Activated T-cell treated with anti-CD3 and anti-CD28 coated beads for 4 hours (primary cell): ENCODE data around the gene TBC1D23.
A peak's percentile ranks its signal among the peaks of the same experiment; 100 is the strongest.
"Not testable (repeated sequence)": the region's sequence is repeated elsewhere in the genome, so short reads cannot be mapped to it uniquely, and the experiment has no call there.

Experiments
- DNase-seq: peaks from one replicate; pipeline ENCODE4 v3.0.0-alpha.2; 2020

The TBC1D23 gene

DNA sequence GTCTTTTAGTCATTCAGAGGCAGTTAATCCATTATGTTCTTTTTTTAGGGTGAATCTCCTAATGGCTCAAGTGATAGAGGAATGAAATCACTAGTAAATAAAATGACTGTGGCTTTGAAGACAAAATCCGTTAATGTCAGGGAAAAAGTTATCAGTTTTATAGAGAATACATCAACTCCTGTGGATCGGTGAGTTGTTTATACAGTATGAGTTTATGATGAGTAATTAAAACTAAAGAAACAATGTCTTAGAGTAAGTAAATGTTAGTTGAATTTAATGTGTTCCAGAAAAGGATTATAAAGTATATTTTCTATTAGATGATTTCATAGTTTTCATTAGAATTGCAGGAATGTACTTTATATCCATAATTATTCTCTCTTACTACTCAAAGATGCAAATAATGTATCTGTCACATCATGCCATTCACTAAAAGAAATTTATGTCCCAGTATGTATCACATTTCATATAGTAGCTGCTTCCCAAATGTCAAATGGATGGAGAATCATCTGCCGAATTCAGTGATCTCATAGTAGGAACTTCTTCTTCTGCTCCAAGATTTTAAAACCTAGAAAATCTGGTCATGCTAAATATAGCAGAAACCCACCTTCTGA, 49.7 kb downstream of the TBC1D23 start:
- no peak for DNase-seq

DNA sequence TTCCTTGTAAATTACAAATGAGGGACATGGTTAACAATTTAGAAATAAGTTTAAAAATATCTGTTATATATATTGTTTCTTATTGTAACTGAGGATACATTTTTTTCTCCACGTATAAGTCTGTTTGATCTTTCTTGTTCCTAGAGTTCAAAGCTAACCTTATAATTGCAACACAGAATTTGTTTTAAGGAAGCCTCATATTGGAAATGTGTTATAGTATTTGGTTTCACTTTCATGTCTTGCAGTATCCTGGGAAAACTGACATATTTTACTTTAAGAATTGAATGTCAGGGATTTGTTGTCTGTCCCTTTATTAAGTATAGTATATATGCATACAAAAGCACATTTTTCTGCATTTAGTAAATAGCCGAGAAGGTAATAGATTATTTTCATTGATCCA, 50.2 kb downstream of the TBC1D23 start:
- DNase-seq = no peak

DNA sequence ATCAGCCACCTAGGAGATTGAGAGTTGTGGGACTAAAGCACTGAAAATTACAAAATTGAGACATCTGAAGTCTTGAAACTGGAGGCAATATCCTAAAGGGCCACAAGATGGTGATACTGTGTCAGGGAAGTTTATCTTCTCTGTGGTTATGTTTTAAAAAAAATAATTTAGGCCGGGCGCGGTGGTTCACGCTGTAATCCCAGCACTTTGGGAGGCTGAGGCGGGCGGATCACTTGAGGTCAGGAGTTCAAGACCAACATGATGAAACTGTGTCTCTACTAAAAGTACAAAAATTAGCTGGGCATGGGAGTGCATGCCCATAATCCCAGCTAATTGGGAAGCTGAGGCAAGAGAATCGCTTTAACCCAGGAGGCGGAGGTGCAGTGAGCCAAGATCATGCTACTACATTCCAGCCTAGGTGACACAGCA, 55.9 kb downstream of the TBC1D23 start:
- peak; percentile 13 for DNase-seq

DNA sequence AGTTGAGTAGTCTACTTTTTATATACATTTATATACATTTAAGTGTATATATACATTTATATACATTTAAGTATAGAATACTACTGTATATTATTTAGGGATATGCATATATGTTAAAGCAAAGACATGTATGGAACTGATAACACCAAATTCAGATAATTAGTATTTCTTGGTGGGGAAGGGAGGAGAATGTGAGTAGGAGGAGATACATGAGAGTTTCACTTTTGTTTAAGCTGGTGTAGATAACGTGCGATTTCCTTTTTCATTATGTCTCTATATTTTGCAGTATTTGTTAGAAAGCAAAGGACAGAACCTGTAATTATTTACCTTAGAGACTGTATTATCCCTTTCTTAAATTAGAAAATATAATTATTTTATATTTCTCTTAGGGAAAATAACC, 57.1 kb downstream of the TBC1D23 start:
- DNase-seq = no peak

DNA sequence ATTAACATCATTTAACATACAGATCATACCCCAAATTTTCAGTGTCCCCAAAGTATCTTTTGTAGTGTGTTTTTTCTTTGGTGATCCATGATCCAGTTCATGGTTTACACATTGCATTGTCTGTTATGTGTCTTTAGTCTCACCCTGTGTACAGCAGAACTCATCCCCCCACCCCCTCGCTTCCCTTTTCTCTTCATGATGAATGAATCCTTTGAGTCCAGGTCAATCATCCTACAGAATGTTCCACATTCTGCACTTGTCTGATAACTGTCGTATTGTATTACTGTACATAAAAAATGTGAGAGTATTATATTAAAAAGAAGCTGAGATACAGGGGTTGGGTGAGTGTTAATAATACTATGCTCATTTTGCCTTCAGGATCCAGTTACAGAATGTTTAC, 59.2 kb downstream of the TBC1D23 start:
- no peak for DNase-seq

DNA sequence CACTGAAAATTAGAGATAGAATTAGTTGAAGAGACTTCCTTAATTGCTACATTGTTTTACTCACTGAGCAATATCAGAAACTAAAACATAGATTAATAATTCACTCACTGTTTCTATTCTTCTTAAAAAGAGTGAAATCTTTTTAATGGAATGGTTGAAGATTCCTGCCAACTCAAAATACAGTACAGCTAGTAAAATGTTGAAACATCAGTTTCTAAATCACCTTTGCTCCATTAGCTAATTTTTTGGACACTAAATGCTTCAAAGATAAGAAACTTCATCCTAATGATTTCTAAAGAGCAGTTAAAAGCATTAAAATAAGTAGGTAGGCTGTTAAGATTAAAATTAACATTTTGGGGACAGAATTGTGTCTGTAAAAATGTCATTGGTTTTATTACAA, 63.3 kb downstream of the TBC1D23 start:
- no peak for DNase-seq

DNA sequence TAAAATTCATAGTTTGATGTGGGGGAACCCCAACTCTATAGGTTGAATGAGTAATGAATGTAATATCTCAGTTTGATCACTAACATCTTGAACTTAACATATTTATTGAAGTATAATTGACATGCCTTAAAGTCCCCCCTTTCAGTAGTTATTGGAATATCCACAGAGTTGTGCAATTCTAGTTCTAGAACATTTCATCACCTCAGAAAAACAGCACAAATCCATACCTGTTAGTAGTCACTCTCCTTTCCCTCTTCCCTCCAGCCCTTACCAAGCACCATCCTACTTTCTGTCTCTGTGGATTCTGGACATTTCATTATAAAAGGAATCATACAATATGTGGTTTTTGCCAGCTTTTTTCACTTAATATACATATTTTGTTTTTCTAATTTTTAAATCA, 65.0 kb downstream of the TBC1D23 start:
- DNase-seq = no peak

DNA sequence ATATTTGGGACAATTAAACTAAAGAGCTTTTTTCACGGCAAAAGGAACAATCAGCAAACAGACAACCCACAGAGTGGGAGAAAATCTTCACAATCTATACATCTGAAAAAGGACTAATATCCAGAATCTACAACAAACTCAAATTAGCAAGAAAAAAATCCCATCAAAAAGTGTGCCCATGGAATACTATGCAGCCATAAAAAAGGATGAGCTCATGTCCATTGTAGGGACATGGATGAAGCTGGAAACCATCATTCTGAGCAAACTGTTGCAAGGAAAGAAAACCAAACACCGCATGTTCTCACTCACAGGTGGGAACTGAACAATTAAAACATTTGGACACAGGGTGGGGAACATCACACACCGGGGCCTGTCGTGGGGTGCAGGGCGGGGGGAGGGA, 66.6 kb downstream of the TBC1D23 start:
- DNase-seq = not testable (repeated sequence)

DNA sequence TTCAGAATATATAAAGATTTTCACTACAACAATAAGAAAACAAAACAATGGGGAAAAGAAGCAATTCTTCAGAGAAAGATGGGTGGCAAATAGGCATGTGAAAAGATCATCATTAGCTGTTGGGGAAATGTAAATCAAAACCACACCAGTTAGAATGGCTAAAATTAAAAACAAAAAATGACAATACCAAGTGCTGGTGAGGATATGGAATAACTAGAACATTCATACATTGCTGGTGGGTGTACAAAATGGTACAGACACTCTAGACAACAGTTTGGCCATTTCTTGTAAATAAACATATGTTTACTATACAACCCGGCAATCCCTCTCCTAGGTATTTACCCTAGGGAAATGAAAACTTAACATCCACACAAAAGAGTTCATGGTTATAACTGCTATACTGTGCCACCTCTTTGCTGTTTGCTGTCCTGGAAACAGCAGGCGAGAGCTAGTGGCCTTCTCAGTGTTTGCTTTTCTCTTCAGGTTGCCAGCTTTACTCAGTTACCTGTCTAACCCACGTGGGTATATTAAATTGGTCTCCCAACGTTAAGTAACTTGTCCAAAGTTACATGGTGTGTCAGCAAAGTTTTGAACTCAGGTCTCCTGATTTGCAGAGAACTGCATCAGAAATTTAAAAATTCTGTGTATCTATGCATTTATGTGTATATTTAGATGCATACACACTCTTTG, 69.2 kb downstream of the TBC1D23 start:
- DNase-seq = no peak

DNA sequence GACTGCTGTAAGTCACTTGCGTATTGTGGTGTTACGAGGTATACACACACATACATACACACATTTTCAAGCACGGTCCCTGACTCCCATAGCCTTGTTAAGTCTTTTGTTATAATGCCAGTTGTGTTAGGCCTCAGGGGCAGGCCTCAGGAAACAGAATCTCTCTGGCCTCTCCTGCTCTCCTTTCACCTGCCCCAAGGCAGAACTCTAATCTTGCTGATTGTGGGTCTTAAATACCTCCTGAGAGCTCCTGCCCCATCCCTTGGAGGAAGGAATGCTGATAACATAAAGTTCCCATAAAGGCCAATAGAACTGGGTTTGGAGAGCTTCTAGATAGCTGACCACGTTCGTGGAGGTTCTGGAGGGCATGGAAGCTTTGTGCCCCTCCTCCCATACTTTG, 69.9 kb downstream of the TBC1D23 start:
- DNase-seq = no peak

DNA sequence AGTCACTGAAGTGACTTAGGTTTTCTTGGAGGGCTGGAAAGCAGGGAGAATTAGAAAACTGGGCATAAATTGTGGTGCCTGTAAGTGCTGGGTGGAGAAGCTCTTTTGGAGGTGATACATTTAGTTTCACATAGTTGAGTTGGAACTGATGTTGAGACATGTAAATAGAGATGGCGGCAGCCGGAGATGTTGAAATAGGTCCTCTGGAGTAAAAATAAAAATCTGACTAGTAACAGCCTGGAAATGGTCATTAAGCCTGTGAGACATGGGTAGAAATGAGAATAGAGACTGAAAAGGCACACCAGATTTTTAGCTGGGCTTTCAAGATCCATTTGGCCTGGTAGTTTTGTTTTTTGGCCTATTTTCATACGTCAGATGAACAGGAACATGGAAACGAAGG, 70.9 kb downstream of the TBC1D23 start:
- DNase-seq = no peak

DNA sequence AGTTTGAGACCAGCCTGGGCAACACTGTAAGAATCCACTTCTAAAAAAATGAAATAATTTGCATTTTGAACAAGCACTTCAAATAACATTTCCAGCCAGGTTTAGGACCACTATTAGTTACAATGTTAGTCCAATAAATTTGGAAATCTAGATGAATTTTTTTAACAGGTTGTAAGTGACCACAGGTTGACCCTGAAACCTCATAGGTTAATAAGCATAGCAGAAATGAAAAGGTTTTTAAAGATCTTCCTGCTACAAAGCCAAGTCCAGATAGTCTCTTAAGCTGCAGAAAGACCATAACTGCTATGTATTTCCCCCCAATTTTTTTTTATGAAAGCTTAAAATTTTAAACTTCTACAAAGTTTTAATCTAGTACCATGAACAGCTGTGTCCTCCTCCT, 72.3 kb downstream of the TBC1D23 start:
- no peak for DNase-seq

DNA sequence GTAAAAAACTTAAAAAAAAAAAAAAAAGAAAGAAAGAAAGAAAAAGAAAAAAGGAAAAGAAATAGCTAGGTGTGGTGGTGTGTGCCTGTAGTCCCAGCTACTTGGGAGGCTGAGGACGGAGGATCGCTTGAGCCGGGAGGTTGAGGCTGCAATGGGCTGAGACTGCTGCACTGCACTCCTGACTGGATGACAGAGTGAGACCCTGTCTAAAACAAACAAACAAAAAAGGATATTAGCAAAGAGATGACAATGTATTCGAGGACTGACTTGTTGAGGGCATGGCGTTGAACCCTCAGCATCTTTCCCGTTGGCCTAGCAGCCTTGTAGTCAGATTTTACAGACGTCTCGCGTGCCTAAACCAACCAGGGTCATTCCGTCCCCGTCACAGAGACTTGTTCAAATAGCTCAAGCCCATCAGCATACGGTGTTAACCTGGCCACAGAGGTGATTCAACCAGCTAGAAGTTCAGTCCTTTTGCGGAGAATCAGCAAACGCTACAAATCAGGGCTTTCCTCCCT, 73.2 kb downstream of the TBC1D23 start:
- no peak for DNase-seq

DNA sequence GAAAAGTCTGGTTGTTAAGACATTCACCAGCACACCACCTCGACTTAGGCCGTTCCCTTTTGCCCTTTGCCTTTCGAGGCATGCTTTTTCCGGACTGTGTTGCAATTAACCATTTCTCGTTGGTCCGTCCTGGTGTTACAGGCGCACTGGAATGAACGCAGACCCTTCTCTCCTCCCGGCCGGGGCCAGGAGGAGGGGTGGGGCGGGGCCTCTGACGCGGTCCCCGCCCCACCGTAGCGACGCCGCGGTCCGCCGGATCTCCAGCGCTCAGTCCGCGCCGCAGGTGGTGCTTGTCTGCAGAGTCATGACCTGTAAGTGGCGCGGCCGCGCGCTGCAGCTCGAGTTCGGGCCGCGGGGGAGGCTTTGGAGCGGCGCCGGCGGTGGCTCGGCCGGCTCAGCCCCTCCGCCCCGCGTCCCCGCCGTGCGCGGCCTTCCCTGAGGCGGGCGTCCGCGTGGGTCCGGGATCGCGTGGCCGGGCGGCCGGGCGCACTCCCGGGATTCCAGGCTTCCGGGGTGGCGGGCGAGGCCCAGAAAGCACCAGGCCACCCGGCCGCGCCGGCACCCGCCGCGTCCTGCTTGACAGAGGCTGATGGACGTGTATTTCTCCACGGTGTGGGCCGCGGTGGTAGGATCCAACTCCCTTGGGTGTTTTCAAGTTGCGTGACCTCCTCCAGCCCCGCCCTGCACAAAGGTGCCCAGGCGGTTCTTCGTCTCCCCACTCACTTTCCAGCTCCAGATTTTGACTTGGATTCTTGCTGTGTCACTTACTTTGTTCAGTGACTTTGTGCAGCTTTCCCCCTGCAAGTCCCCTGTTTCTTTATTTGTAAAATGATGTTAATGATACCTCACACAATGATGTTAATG, 73.9 kb downstream of the TBC1D23 start, which contains the start of gene NIT2:
Gene NIT2 (plus strand): TSS at position 270 of the 864 bp plus-strand sequence. CDS start 35 bp downstream, at position 305.
- peak; percentile 67 for DNase-seq

DNA sequence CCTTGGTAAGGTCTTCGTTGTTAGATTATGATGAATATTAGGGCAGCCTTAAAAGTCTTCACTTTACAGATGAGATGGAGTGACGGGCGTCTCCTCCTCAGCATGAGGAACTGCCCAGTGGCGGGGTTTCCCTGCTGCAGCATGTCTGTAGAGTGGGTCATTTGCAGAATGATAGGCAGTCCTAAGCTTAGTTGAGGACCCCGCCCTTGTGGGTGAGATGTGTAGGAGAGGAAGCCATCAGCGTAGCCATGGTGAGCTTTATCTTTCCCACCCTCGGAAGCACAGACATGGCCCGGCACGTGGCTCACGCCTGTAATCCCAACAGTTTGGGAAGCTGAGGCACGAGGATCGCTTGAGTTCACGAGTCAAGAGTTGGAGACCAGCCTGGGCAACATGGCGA, 74.6 kb downstream of the TBC1D23 start:
- no peak for DNase-seq

DNA sequence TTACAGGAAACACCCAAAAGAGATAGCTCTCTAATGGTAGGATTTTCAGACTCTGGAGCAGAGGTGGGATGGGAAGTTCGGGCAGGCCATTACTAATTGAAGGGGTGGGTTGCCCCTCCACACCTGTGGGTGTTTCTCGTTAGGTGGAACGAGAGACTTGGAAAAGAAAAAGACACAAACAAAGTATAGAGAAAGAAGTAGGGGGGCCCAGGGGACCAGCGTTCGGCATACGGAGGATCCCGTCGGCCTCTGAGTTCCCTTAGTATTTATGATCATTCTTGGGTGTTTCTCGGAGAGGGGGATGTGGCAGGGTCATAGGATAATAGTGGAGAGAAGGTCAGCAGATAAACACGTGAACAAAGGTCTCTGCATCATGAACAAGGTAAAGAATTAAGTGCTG, 75.4 kb downstream of the TBC1D23 start:
- DNase-seq = not testable (repeated sequence)

DNA sequence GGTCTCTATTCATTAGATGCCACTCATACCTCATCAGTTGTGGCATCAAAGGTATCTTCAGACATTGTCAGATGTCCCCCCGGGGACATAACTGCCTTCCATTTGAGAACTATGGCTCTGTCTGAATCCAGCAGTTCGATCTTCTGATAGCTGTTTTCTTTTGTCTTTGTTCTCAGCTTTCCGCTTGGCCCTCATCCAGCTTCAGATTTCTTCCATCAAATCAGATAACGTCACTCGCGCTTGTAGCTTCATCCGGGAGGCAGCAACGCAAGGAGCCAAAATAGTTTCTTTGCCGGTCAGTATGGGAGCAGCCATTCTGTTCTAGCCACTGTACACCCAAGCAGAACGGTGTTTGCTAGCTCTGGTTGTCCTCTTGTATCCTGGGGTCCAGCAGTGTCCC, 78.1 kb downstream of the TBC1D23 start:
- DNase-seq = no peak

DNA sequence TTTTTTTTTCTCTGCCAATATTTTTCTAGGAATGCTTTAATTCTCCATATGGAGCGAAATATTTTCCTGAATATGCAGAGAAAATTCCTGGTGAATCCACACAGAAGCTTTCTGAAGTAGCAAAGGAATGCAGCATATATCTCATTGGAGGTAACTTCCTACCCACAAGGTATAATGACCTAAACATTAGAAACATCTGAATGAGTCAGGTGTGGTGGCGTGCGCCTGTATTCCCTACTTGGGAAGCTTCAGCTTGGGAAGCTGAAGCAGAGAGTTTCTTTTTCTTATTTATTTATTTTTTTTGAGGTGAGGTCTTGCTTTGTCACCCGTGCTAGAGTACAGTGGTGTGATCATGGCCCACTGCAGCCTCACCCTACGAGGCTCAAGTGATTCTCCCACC, 79.0 kb downstream of the TBC1D23 start:
- no peak for DNase-seq

DNA sequence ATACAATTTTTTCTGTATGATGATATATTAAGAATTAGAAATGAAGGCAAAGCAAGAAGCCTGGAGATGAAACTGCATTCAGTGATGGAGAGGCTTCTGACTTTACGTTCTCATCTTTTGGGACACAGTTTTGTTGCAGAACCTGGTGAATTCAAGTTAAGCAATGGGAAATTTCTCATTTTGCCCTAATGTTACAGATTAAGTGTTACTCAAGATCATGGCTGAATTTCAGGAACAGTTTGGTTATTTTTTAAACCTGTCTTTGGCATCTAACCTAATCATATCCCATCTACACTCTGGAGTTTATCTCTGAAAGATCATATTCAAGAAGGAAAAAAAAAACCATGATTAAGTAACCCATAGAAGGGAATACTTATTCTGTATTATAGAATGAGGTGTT, 79.7 kb downstream of the TBC1D23 start:
- DNase-seq = no peak

DNA sequence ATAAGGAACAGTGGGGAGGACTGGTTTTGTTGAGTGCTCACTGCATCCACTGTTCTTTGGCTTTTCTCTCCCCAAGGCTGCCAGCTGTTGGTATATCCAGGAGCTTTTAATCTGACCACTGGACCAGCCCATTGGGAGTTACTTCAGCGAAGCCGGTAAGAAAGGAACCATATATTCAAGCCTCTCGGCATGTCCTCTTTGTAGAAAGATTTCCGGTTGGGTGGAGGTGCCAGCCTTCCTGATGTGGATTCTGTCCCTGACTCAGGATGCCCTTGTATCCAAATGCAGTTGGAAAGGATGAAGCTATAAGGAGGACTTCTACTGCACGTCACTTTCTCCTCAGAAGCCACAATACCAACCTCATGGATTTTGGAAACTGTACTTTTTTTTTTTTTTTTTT, 87.9 kb downstream of the TBC1D23 start:
- DNase-seq = no peak

DNA sequence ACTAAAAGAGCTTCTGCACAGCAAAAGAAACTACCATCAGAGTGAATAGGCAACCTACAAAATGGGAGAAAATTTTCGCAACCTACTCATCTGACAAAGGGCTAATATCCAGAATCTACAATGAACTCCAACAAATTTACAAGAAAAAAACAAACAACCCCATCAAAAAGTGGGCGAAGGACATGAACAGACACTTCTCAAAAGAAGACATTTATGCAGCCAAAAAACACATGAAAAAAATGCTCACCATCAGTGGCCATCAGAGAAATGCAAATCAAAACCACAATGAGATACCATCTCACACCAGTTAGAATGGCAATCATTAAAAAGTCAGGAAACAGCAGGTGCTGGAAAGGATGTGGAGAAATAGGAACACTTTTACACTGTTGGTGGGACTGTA, 91.0 kb downstream of the TBC1D23 start:
- not testable (repeated sequence) for DNase-seq

DNA sequence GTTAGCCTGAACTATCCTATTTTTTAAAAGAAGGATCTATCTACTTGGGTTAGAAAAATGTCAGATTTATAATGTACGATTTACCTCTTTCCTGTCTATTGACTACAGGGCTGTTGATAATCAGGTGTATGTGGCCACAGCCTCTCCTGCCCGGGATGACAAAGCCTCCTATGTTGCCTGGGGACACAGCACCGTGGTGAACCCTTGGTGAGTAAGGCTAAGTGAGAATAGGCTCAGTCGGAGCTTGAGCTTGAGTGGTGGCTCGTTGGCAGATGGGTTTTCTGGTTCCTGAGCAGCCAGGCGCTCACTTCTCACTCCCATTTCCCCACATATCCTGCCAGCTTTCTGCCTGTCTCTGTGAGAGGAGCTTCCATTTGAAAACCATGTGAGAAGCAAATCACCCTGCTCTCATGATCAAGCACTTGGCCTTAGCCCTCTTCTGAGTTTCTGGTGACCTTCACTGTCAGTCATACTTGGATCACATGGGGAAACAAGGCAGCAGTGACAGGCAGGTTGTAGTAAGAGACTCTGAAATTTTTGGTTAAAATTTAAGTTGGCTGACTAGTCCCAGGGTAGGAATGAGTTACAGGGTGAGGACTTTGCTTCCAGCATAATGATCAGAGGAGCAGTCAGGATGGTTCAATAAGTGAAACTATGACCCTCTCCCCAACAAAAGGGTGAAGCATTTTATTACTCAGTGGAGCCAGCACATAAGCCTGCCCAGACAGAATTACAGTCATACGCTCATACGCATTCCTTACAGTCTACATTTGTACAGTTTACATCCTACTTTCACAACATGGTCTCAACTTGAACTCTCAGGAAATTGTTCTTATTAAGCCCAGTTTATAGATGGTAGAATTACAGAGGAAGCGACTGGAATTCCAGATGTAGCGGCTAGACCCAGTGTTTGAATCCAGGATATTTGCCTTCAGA, 91.8 kb downstream of the TBC1D23 start:
- no peak for DNase-seq

DNA sequence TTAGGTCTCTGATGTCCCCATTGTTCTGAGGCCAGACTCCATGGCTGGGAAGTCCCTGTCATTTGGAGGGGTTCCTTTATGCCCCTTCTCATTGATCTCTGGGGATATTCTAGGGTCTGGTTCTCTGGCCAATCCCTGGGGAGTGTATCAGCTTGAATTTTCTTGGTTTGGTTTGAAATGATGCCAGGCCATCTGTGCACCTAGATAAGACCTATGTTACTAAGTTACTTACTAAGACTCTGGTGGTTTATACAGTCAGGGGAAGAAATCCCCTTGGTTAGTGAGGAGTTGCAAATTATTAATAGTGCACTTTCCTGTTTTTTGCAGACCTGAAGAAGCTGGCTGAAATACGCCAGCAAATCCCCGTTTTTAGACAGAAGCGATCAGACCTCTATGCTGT, 94.1 kb downstream of the TBC1D23 start:
- no peak for DNase-seq
